IMR-90 (cell line): Measurements from ENCODE around the gene SKAP1. TPM values are rescaled to one million over a fixed set of nuclear protein-coding genes. Genes with fewer than 3 reads are reported as not detected.

ENCODE experiments used
- ATAC-seq: fragments of 200-7000 bp; cut with Tn5 transposase; 2 replicates; pipeline ENCODE4 v1.9.1; 2020; ENCODE audit warnings: low read depth, mild to moderate bottlenecking, moderate library complexity
- BruUV-seq: library from RNA; stranded (reverse); fragments of 400-500 nt; replicated peaks from 2 replicates; lab custom pipeline; 2021; lab: Mats Ljungman, UMichigan
- CTCF ChIA-PET: fragments of 300-600 bp; formaldehyde crosslinking; extraction: SDS; loops from one replicate; lab custom pipeline; 2021; ENCODE audit warnings: antibody characterized with exemption; lab: Yijun Ruan, JAX
- POLR2A ChIA-PET: fragments of 300-600 bp; sonication (Branson Sonifier 250); formaldehyde crosslinking; loops from one replicate; lab custom pipeline; 2022; ENCODE audit warnings: antibody characterized with exemption; ENCODE audit not compliant: unreplicated experiment; lab: Charles Lee
- DNase-seq: peaks from one replicate; pipeline ENCODE4 v3.0.0; 2013
- H2AFZ ChIP-seq: replicated peaks from 2 replicates; pipeline ENCODE3; 2013; ENCODE audit warnings: low read length, mild to moderate bottlenecking; ENCODE audit not compliant: poor library complexity
- H2AK5ac ChIP-seq: 2 replicates; pipeline ENCODE4 v1.6.1; 2013; ENCODE audit warnings: low read depth, low read length, inconsistent platforms
- H2AK9ac ChIP-seq: replicated peaks from 2 replicates; pipeline ENCODE3; 2013; ENCODE audit warnings: mild to moderate bottlenecking, low read depth, low read length, moderate library complexity; ENCODE audit not compliant: poor library complexity
- H2BK120ac ChIP-seq: 2 replicates; pipeline ENCODE4 v1.6.1; 2013; ENCODE audit warnings: low read depth, low read length, inconsistent platforms
- H2BK15ac ChIP-seq: 3 replicates; pipeline ENCODE4 v1.6.1; 2013; ENCODE audit warnings: low read depth, low read length, inconsistent platforms
- H2BK20ac ChIP-seq: 2 replicates; pipeline ENCODE4 v1.6.1; 2013; ENCODE audit warnings: low read depth, mild to moderate bottlenecking, inconsistent platforms, low read length, moderate library complexity
- H2BK5ac ChIP-seq: 2 replicates; pipeline ENCODE4 v1.6.1; 2013; ENCODE audit warnings: mild to moderate bottlenecking, low read depth, low read length, inconsistent platforms; ENCODE audit not compliant: poor library complexity, severe bottlenecking
- H3K14ac ChIP-seq: replicated peaks from 2 replicates; pipeline ENCODE4 v1.6.1; 2013; ENCODE audit warnings: low read depth, low read length, inconsistent platforms
- H3K18ac ChIP-seq: 2 replicates; pipeline ENCODE4 v1.6.1; 2013; ENCODE audit warnings: low read depth, low read length, control low read depth
- H3K23ac ChIP-seq: 2 replicates; pipeline ENCODE4 v1.6.1; 2013; ENCODE audit warnings: low read depth, low read length, inconsistent platforms
- H3K27ac ChIP-seq: 2 replicates; pipeline ENCODE4 v1.5.1; 2013; ENCODE audit warnings: mild to moderate bottlenecking, control low read depth, low read length; ENCODE audit not compliant: insufficient read depth
- H3K27me3 ChIP-seq: 2 replicates; pipeline ENCODE4 v1.6.1; 2013; ENCODE audit warnings: low read length; ENCODE audit not compliant: control insufficient read depth, insufficient read depth
- H3K36me3 ChIP-seq: 2 replicates; pipeline ENCODE4 v1.6.1; 2013; ENCODE audit warnings: low read length, mixed read lengths; ENCODE audit not compliant: control insufficient read depth, insufficient read depth
- H3K4ac ChIP-seq: 2 replicates; pipeline ENCODE4 v1.6.1; 2013; ENCODE audit warnings: low read depth, low read length, inconsistent platforms
- H3K4me1 ChIP-seq: 2 replicates; pipeline ENCODE4 v1.6.1; 2013; ENCODE audit warnings: low read length, mixed read lengths; ENCODE audit not compliant: control insufficient read depth, insufficient read depth
- H3K4me2 ChIP-seq: 2 replicates; pipeline ENCODE4 v1.6.1; 2013; ENCODE audit warnings: low read depth, mild to moderate bottlenecking, control low read depth, low read length, moderate library complexity
- H3K4me3 ChIP-seq: 2 replicates; pipeline ENCODE4 v1.5.1; 2013; ENCODE audit warnings: low read depth, mild to moderate bottlenecking, control low read depth, low read length, moderate library complexity; ENCODE audit not compliant: insufficient read depth
- H3K56ac ChIP-seq: 2 replicates; pipeline ENCODE4 v1.6.1; 2013; ENCODE audit warnings: low read length, inconsistent platforms; ENCODE audit not compliant: insufficient read depth; ENCODE audit errors: extremely low read depth
- H3K79me1 ChIP-seq, 2 experiments: 2 replicates each; pipeline ENCODE4 v1.6.1; 2013; ENCODE audit warnings: low read length in 2 of 2, inconsistent platforms in 1 of 2, low read depth in 1 of 2
- H3K9ac ChIP-seq: 2 replicates; pipeline ENCODE4 v1.6.1; 2013; ENCODE audit warnings: low read depth, low read length, control low read depth
- H3K9me1 ChIP-seq: 2 replicates; pipeline ENCODE4 v1.6.1; 2013; ENCODE audit warnings: low read length, inconsistent platforms; ENCODE audit not compliant: insufficient read depth
- H3K9me3 ChIP-seq: 2 replicates; pipeline ENCODE4 v1.6.1; 2013; ENCODE audit warnings: low read length; ENCODE audit not compliant: control insufficient read depth, insufficient read depth
- H4K20me1 ChIP-seq: 2 replicates; pipeline ENCODE4 v1.6.1; 2013; ENCODE audit warnings: low read length, inconsistent platforms; ENCODE audit not compliant: insufficient read depth
- H4K5ac ChIP-seq: 2 replicates; pipeline ENCODE4 v1.6.1; 2013; ENCODE audit warnings: mild to moderate bottlenecking, low read depth, low read length, control low read depth
- H4K8ac ChIP-seq, 2 experiments: 2 replicates each; pipeline ENCODE4 v1.6.1; 2013; ENCODE audit warnings: low read depth in 2 of 2, low read length in 2 of 2, control low read depth in 1 of 2, inconsistent platforms in 1 of 2
- H4K91ac ChIP-seq: 2 replicates; pipeline ENCODE4 v1.6.1; 2013; ENCODE audit warnings: low read depth, low read length, inconsistent platforms; ENCODE audit not compliant: insufficient read depth
- BHLHE40 ChIP-seq: fragments of 150-350 bp; IDR thresholded peaks from 2 replicates; pipeline ENCODE4 v1.6.1; 2016; ENCODE audit warnings: mild to moderate bottlenecking, low read depth, low read length
- CEBPB ChIP-seq: IDR thresholded peaks from 2 replicates; pipeline ENCODE4 v1.6.1; 2012; ENCODE audit warnings: low read depth, low read length, improper control_type of control experiment
- CHD1 ChIP-seq: IDR thresholded peaks from 2 replicates; pipeline ENCODE4 v1.6.1; 2012; ENCODE audit warnings: low read depth, low read length, improper control_type of control experiment
- FOS ChIP-seq: fragments of 150-350 bp; IDR thresholded peaks from 2 replicates; pipeline ENCODE4 v1.6.1; 2016; ENCODE audit warnings: low read depth, low read length
- MAFK ChIP-seq: IDR thresholded peaks from 2 replicates; pipeline ENCODE4 v1.6.1; 2012; ENCODE audit warnings: low read depth, low read length, improper control_type of control experiment
- MAZ ChIP-seq: IDR thresholded peaks from 2 replicates; pipeline ENCODE4 v1.6.1; 2012; ENCODE audit warnings: low read depth, mild to moderate bottlenecking, low read length, improper control_type of control experiment, moderate library complexity, borderline replicate concordance
- MXI1 ChIP-seq: IDR thresholded peaks from 2 replicates; pipeline ENCODE4 v1.6.1; 2012; ENCODE audit warnings: low read depth, mild to moderate bottlenecking, low read length, moderate library complexity, borderline replicate concordance
- NFE2L2 ChIP-seq: fragments of 150-350 bp; IDR thresholded peaks from 2 replicates; pipeline ENCODE4 v1.6.1; 2016; ENCODE audit warnings: low read depth, mild to moderate bottlenecking, low read length
- POLR2A ChIP-seq: IDR thresholded peaks from 2 replicates; pipeline ENCODE4 v1.6.1; 2012; ENCODE audit warnings: mild to moderate bottlenecking, low read depth, low read length
- RAD21 ChIP-seq: IDR thresholded peaks from 2 replicates; pipeline ENCODE4 v1.6.1; 2012; ENCODE audit warnings: low read length, improper control_type of control experiment
- RCOR1 ChIP-seq: IDR thresholded peaks from 2 replicates; pipeline ENCODE4 v1.6.1; 2012; ENCODE audit warnings: mild to moderate bottlenecking, low read length, improper control_type of control experiment; ENCODE audit not compliant: insufficient replicate concordance
- RFX5 ChIP-seq: IDR thresholded peaks from 2 replicates; pipeline ENCODE4 v1.8.0; 2012; ENCODE audit warnings: low read depth, mild to moderate bottlenecking, low read length, moderate library complexity
- SMC3 ChIP-seq: fragments of 150-350 bp; IDR thresholded peaks from 2 replicates; pipeline ENCODE4 v1.6.1; 2016; ENCODE audit warnings: low read depth, mild to moderate bottlenecking, antibody characterized with exemption, low read length, moderate library complexity
- dilution Hi-C: fragments of 300-500 bp; cut with HindIII; formaldehyde crosslinking; loops from one replicate; pipeline ENCODE4 v1.14.3; 2018; ENCODE audit warnings: low sequenced_read_pairs; ENCODE audit not compliant: unreplicated experiment
- in situ Hi-C: fragments of 300-500 bp; cut with MboI; formaldehyde crosslinking; loops from 3 replicates; pipeline ENCODE4 v1.14.3; 2019; ENCODE audit warnings: low sequenced_read_pairs, inconsistent platforms, mixed read lengths
- intact Hi-C: fragments of 100-400 bp; cut with micrococcal nuclease; formaldehyde crosslinking; loops from 2 replicates; pipeline ENCODE4 v1.10.0; 2022
- polyA plus RNA-seq, 3 experiments: library from polyadenylated mRNA; depleted of rRNA; stranded (reverse); fragments of >200 nt; gene quantifications; 2 replicates each; pipeline ENCODE4 v1.2.3, GENCODE V29; 2012; ENCODE audit warnings: low replicate concordance in 1 of 3
- total RNA-seq: library from RNA; depleted of rRNA; stranded (reverse); fragments of >200 nt; gene quantifications from 2 replicates; pipeline ENCODE4 v1.2.3, GENCODE V29; 2012
- TF ChIP-seq, protein P1 (sequence below): conservative IDR thresholded peaks from 2 replicates; pipeline ENCODE4 v1.5.1; 2012; ENCODE audit warnings: mild to moderate bottlenecking, low read depth, low read length, improper control_type of control experiment
- TF ChIP-seq, protein P2 (sequence below): fragments of 150-350 bp; IDR thresholded peaks from 2 replicates; pipeline ENCODE4 v1.6.1; 2017; ENCODE audit warnings: mild to moderate bottlenecking, antibody characterized with exemption, low read length, low read depth
- TF ChIP-seq, protein P3 (sequence below): fragments of 150-350 bp; IDR thresholded peaks from 2 replicates; pipeline ENCODE4 v1.6.1; 2016; ENCODE audit warnings: low read depth, mild to moderate bottlenecking, low read length, moderate library complexity, borderline replicate concordance

SKAP1 gene
- total and polyA plus RNA-seq, 2 of the 4 experiments (the other 2 are of a cell fraction): not detected

DNA sequence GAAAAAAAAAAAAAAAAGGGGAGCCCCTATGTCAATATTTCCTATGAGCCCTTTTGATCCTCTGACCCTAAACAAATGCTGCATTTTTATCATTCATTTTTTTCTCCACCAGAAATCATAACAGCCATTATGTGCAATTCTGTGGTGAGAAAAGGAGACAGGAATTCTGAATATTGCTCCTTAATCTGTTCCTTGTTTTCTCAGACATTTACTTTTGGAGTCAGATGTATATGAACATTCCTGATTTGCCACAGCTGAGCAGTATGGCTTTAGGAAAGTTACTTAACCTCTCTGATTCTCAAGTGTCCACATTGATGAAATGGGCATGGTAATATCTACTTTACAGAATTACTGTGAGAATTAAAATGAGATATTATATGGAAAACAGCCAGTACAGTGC, 144.4 kb downstream of the SKAP1 start:
- BruUV-seq: no TSS peak
- ChIA-PET CTCF (no interaction called here), POLR2A (no interaction called here)
- Histone ChIP-seq H3K4ac (no peak overlapping the region), H3K4me3 (no peak overlapping the region), H2AK5ac (no peak overlapping the region), H4K20me1 (no peaks in the 10 kb centered on the region), H4K8ac (no peak overlapping the region), H3K9ac (no peak overlapping the region), H3K4me1 (no peaks in the 10 kb centered on the region), H3K56ac (no peak overlapping the region), H3K79me1 (no peaks in the 10 kb centered on the region), H3K36me3 (no peaks in the 10 kb centered on the region), H3K9me1 (no peaks in the 10 kb centered on the region), H2AFZ (no peak overlapping the region), H2BK5ac (no peak overlapping the region), H3K23ac (no peak overlapping the region), H4K91ac (no peak overlapping the region), H3K27me3 (peaks cover 31% of the 10 kb centered on the region), H2BK120ac (no peak overlapping the region), H3K18ac (no peak overlapping the region), H2BK20ac (no peak overlapping the region), H3K14ac (no peak overlapping the region), H3K9me3 (no peaks in the 10 kb centered on the region), H2BK15ac (no peak overlapping the region), H4K5ac (no peak overlapping the region), H3K27ac (no peak overlapping the region), H2AK9ac (no peak overlapping the region), H3K4me2 (no peak overlapping the region)
- TF ChIP-seq MAZ (no peak), RFX5 (no peak), SMC3 (no peak), RCOR1 (no peak), CEBPB (no peak), RAD21 (no peak), BHLHE40 (no peak), NFE2L2 (no peak), FOS (no peak), POLR2A (no peak), MAFK (no peak), CHD1 (no peak), MXI1 (no peak)
- TF ChIP-seq, protein P1, sequence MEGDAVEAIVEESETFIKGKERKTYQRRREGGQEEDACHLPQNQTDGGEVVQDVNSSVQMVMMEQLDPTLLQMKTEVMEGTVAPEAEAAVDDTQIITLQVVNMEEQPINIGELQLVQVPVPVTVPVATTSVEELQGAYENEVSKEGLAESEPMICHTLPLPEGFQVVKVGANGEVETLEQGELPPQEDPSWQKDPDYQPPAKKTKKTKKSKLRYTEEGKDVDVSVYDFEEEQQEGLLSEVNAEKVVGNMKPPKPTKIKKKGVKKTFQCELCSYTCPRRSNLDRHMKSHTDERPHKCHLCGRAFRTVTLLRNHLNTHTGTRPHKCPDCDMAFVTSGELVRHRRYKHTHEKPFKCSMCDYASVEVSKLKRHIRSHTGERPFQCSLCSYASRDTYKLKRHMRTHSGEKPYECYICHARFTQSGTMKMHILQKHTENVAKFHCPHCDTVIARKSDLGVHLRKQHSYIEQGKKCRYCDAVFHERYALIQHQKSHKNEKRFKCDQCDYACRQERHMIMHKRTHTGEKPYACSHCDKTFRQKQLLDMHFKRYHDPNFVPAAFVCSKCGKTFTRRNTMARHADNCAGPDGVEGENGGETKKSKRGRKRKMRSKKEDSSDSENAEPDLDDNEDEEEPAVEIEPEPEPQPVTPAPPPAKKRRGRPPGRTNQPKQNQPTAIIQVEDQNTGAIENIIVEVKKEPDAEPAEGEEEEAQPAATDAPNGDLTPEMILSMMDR: no peak
- TF ChIP-seq, protein P2, sequence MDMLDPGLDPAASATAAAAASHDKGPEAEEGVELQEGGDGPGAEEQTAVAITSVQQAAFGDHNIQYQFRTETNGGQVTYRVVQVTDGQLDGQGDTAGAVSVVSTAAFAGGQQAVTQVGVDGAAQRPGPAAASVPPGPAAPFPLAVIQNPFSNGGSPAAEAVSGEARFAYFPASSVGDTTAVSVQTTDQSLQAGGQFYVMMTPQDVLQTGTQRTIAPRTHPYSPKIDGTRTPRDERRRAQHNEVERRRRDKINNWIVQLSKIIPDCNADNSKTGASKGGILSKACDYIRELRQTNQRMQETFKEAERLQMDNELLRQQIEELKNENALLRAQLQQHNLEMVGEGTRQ: no peak
- TF ChIP-seq, protein P3, sequence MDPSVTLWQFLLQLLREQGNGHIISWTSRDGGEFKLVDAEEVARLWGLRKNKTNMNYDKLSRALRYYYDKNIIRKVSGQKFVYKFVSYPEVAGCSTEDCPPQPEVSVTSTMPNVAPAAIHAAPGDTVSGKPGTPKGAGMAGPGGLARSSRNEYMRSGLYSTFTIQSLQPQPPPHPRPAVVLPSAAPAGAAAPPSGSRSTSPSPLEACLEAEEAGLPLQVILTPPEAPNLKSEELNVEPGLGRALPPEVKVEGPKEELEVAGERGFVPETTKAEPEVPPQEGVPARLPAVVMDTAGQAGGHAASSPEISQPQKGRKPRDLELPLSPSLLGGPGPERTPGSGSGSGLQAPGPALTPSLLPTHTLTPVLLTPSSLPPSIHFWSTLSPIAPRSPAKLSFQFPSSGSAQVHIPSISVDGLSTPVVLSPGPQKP: no peak
- in situ Hi-C loops (no loop called here), intact Hi-C loops (no loop called here), dilution Hi-C loops (no loop called here)
- ATAC-seq: no peak
- DNase-seq: no peak
